ENCODE results near the gene KRTAP12-1. TPM values are rescaled to one million over a fixed set of nuclear protein-coding genes. Genes with fewer than 3 reads are reported as not detected.
"Not testable (repeated sequence)": the region's sequence is repeated elsewhere in the genome, so short reads cannot be mapped to it uniquely, and the experiment has no call there.

KRTAP12-1 gene
- total and polyA plus RNA-seq, 11 donors = not detected

DNA sequence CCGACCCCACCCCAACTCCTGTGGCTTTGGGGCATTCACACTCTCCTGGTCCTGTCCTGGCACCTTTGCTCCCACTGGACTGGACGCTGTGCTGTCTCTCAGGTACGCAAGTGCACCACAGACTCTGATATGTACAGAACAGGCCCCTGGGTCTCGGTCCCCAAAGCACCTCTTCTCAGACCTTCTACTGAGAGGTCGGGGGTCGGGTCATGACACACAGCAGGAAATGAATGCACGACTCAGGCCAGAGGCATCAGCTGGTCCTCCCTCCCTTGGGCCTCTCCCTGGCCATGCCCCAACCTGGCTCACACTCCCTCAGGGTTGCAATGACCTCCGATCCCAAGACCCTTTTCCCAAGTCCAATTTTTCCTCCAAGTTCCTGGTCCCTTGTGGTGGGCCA, 13.2 kb upstream of the KRTAP12-1 start:
- Histone ChIP-seq H3K27ac (no peak overlapping the region), H3K4me1 (peaks cover 0 to 6% (median 0%) of the 10 kb centered on the region in 12 donors), H3K36me3 (no peaks in the 10 kb centered on the region), H3K9me3 (peaks cover 0 to 27% (median 14%) of the 10 kb centered on the region in 12 donors), H3K27me3 (peaks cover 0 to 38% (median 12%) of the 10 kb centered on the region in 9 donors), H3K4me3 (no peak overlapping the region)
- intact Hi-C loops (cut with DNase I) = no loop called here
- ATAC-seq (peak in 1 of 4 donors; percentile 31), DNase-seq (no peak)
- WGBS, 4 donors = 57 to 76% (median 67%) methylated on average over 8 of the region's 8 CpGs
- TF ChIP-seq, protein P1, sequence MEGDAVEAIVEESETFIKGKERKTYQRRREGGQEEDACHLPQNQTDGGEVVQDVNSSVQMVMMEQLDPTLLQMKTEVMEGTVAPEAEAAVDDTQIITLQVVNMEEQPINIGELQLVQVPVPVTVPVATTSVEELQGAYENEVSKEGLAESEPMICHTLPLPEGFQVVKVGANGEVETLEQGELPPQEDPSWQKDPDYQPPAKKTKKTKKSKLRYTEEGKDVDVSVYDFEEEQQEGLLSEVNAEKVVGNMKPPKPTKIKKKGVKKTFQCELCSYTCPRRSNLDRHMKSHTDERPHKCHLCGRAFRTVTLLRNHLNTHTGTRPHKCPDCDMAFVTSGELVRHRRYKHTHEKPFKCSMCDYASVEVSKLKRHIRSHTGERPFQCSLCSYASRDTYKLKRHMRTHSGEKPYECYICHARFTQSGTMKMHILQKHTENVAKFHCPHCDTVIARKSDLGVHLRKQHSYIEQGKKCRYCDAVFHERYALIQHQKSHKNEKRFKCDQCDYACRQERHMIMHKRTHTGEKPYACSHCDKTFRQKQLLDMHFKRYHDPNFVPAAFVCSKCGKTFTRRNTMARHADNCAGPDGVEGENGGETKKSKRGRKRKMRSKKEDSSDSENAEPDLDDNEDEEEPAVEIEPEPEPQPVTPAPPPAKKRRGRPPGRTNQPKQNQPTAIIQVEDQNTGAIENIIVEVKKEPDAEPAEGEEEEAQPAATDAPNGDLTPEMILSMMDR (IDR thresholded peaks at IDR 0.05) = no peak
- no peak for TF ChIP-seq POLR2A (IDR thresholded peaks at IDR 0.05)

DNA sequence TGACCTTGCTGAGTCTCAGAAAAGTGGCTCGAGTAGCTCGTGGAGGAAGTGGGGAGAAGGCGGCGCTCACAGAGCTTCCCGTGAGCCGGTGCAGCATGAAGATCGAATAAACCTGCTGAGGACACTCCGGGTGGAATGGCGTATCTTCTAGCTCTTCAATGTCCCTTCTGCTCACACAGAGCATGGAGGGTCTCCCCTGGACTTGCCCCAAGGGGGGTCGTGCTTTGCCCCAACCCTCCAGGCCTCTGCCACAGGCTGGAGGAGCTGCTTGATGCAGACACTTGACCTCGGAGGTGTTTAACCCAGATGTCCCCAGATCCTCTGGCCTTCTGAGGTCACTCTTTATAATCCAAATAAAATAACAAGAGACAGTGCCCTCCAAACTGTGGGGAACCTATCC, 12.8 kb upstream of the KRTAP12-1 start:
- ATAC-seq (no peak), DNase-seq (no peak)
- intact Hi-C loops (cut with DNase I) = no loop called here
- Histone ChIP-seq H3K4me3 (no peak overlapping the region), H3K4me1 (peaks cover 0 to 6% (median 0%) of the 10 kb centered on the region in 12 donors), H3K36me3 (no peaks in the 10 kb centered on the region), H3K9me3 (peaks cover 0 to 27% (median 14%) of the 10 kb centered on the region in 12 donors), H3K27me3 (peaks cover 0 to 34% (median 9%) of the 10 kb centered on the region in 9 donors), H3K27ac (no peak overlapping the region)
- WGBS, 4 donors = 65 to 72% (median 69%) methylated on average over 11 of the region's 11 CpGs
- no peak for TF ChIP-seq POLR2A (IDR thresholded peaks at IDR 0.05)
- TF ChIP-seq, protein P1 (IDR thresholded peaks at IDR 0.05) = no peak

DNA sequence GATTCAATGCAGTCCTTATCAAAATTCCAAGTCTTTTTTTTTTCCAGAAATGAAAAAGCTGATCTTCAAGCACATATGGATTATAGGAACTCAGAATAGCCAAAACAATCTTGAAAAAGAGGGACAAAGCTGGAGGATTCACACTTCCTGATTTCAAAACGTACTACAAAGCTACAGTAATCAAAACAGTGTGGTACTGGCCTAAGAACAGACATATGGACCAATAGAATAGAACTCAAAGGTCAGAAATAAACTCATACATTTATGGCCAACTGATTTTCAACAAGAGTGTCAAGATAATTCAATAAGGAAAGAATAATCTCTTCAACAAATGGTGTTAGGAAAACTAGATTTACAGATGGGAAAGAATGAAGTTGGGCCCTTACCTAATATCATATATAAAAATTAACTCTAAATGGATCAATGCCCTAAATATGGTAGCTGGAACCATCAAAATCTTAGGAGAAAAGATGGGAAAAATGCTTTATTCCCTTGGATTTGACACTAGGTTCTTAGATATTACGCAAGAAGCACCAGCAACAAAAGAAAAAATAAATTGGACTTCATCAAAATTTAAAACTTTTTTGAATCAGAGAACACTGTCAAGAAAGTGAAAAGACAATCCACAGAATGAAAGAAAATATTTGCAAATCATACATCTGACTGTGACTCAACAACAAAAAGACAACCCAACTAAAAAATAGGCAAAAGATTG, 11.0 kb upstream of the KRTAP12-1 start:
- DNase-seq (no peak), ATAC-seq (no peak)
- H3K27ac ChIP-seq = no peak overlapping the region
- 46 to 79% (median 51%) methylated on average over 2 of the region's 2 CpGs for WGBS, 4 donors
- H3K27me3 ChIP-seq = peaks cover 0 to 27% (median 10%) of the 10 kb centered on the region in 9 donors
- H3K36me3 ChIP-seq = no peaks in the 10 kb centered on the region
- no peak overlapping the region for H3K4me3 ChIP-seq
- TF ChIP-seq POLR2A (IDR thresholded peaks at IDR 0.05) = no peak
- TF ChIP-seq, protein P1 (IDR thresholded peaks at IDR 0.05) = no peak
- peaks cover 0 to 3% (median 0%) of the 10 kb centered on the region in 12 donors for H3K4me1 ChIP-seq
- H3K9me3 ChIP-seq = peaks cover 0 to 27% (median 14%) of the 10 kb centered on the region in 12 donors
- intact Hi-C loops (cut with DNase I) = no loop called here

GRCh38 chr21:44691686-44692085, 9.7 kb upstream of the KRTAP12-1 start:
- no peaks in the 10 kb centered on the region for H3K4me1 ChIP-seq
- DNase-seq = no peak
- WGBS, 4 donors = 57 to 69% (median 65%) methylated on average over 2 of the region's 2 CpGs
- TF ChIP-seq, protein P1 (IDR thresholded peaks at IDR 0.05) = no peak
- TF ChIP-seq POLR2A (IDR thresholded peaks at IDR 0.05) = no peak
- no peak overlapping the region for H3K27ac ChIP-seq
- intact Hi-C loops (cut with DNase I) = no loop called here
- ATAC-seq = no peak
- peaks cover 0 to 29% (median 13%) of the 10 kb centered on the region in 9 donors for H3K27me3 ChIP-seq
- peaks cover 0 to 27% (median 14%) of the 10 kb centered on the region in 12 donors for H3K9me3 ChIP-seq
- no peak overlapping the region for H3K4me3 ChIP-seq
- no peaks in the 10 kb centered on the region for H3K36me3 ChIP-seq

DNA sequence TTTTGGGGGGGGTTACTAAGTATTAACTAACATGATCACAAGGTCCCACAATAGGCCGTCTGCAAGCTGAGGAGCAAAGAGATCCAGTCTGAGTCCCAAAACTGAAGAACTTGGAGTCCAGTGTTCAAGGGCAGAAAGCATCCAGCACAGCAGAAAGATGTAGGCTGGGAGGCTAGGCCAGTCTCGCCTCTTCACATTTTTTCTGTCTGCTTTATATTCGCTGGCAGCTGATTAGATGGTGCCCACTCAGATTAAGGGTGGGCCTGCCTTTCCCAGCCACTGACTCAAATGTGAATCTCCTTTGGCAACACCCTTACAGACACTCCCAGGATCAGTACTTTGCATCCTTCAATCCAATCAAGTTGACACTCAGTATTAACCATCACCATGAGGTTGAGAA, 7.8 kb upstream of the KRTAP12-1 start:
- H3K27ac ChIP-seq; H3K36me3 ChIP-seq; DNase-seq; ATAC-seq; H3K4me3 ChIP-seq; H3K4me1 ChIP-seq; intact Hi-C loops (cut with DNase I): not testable (repeated sequence)
- 83 to 92% (median 86%) methylated on average over 3 of the region's 3 CpGs for WGBS, 4 donors
- Histone ChIP-seq H3K9me3 (peaks cover 0 to 27% (median 14%) of the 10 kb centered on the region in 12 donors), H3K27me3 (peaks cover 0 to 37% (median 13%) of the 10 kb centered on the region in 9 donors)

All from heart left ventricle (tissue), 16 donors.